Keratinocyte (primary cell): ENCODE measurements around the gene CFAP46.
A peak's percentile ranks its signal among the peaks of the same experiment; 100 is the strongest.

Source experiments
- EZH2 ChIP-seq: IDR thresholded peaks from one replicate; pipeline ENCODE4 v1.6.1; 2012; ENCODE audit warnings: inconsistent platforms, mild to moderate bottlenecking, low read length, moderate library complexity
- TF ChIP-seq, protein P1 (sequence below), 3 experiments: IDR thresholded peaks in 1 of 3; conservative IDR thresholded peaks in 1 of 3; optimal IDR thresholded peaks in 1 of 3; 2 replicates in 2 of 3; 3 replicates in 1 of 3; pipeline versions ENCODE3 to v1.5.1; 2011; ENCODE audit warnings: low read length in 3 of 3, mild to moderate bottlenecking in 3 of 3, moderate library complexity in 2 of 3, control low read depth in 1 of 3, inconsistent platforms in 1 of 3; ENCODE audit not compliant: insufficient read depth in 2 of 3; ENCODE audit errors: extremely low read depth in 1 of 3

DNA sequence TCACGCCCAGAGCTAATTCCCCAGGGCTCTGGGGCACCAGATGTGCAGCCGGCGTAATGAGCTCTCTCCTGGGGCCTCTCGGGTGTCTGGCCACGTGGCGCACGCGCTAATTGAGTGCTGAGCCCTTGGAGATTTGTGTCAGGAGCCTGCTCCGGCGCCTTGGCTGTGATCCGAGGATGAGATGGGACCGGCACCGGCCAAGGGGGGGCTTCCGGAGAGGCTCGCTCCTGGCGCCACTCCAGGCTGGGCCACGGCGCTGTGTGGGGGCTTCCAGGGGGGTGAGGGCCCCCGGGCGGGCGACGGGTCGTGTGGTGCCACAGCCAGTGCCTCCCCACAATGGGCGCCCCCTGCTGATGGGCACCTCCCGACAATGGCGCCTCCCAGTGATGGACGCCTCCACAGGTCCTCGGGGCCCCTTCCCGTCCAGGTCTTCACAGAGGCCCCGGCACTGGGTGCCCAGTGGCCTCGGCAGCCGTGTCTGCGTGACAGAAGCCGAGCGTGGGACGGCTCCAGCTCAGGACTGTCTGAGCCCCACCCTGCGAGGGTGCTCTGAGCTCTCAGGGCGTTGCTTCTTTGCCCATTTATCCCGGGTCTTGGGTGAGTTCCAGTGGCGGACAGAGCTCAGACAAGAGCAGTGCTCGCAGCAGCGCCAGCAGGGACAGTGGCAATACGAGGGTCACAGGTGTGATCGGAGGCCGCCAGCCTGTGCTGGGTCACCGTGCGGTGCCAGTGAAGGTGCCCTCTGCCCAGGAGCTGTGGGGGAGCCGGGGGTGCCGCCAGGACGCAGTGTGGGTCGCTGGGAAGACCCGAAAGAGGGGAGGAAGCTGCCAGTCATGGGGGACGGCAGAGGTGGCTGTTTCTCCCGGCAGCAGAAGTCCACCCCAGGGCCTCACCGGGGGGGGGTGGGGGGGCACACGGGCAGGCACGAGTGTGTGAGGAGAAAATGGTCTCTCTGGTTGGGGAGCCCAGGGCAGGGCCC is 148.2 kb downstream of the CFAP46 start:
- TF ChIP-seq, protein P1, sequence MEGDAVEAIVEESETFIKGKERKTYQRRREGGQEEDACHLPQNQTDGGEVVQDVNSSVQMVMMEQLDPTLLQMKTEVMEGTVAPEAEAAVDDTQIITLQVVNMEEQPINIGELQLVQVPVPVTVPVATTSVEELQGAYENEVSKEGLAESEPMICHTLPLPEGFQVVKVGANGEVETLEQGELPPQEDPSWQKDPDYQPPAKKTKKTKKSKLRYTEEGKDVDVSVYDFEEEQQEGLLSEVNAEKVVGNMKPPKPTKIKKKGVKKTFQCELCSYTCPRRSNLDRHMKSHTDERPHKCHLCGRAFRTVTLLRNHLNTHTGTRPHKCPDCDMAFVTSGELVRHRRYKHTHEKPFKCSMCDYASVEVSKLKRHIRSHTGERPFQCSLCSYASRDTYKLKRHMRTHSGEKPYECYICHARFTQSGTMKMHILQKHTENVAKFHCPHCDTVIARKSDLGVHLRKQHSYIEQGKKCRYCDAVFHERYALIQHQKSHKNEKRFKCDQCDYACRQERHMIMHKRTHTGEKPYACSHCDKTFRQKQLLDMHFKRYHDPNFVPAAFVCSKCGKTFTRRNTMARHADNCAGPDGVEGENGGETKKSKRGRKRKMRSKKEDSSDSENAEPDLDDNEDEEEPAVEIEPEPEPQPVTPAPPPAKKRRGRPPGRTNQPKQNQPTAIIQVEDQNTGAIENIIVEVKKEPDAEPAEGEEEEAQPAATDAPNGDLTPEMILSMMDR (optimal IDR thresholded peaks at IDR 0.05 in 1 of 3, IDR thresholded peaks at IDR 0.05 in 1 of 3, conservative IDR thresholded peaks at IDR 0.05 in 1 of 3; ENCODE audit: extremely low read depth in 1 of 3, insufficient read depth in 2 of 3, low read length in 3 of 3): peak in 1 of 3 experiments; percentile 25
- no peak for TF ChIP-seq EZH2
